H1 (cell line): Measurements from ENCODE around the gene ABCF3. TPM values are rescaled to one million over a fixed set of nuclear protein-coding genes. Genes with fewer than 3 reads are reported as not detected.

Experiments
- CTCF ChIA-PET: fragments of 300-600 bp; sonication (Branson Sonifier 250); formaldehyde crosslinking; loops from one replicate; lab custom pipeline; 2021; ENCODE audit not compliant: partially characterized antibody; lab: Charles Lee
- POLR2A ChIA-PET: fragments of 300-600 bp; sonication (Branson Sonifier 250); formaldehyde crosslinking; loops from one replicate; lab custom pipeline; 2021; ENCODE audit warnings: inconsistent platforms; ENCODE audit not compliant: partially characterized antibody; lab: Charles Lee
- DNase-seq, 2 experiments: peaks; one replicate each; pipeline versions ENCODE4 v3.0.0 to v3.0.0-alpha.2; 2010 to 2022; ENCODE audit warnings: low spot score in 2 of 2, low read depth in 1 of 2, mixed read lengths in 1 of 2
- FAIRE-seq: peaks from 2 replicates; lab custom pipeline; 2011; peaks lifted over from hg19 to GRCh38; lab: Jason Lieb, UNC
- H2AFZ ChIP-seq: 2 replicates; pipeline ENCODE4 v1.8.1; 2012; ENCODE audit warnings: low read length, inconsistent platforms
- H2AK5ac ChIP-seq: 2 replicates; pipeline ENCODE4 v1.6.1; 2013; ENCODE audit warnings: low read depth, low read length
- H2BK120ac ChIP-seq: replicated peaks from 2 replicates; pipeline ENCODE3; 2013; ENCODE audit warnings: low read depth, low read length, inconsistent platforms
- H2BK12ac ChIP-seq: 2 replicates; pipeline ENCODE4 v1.6.1; 2013; ENCODE audit warnings: low read depth, low read length
- H2BK15ac ChIP-seq: 2 replicates; pipeline ENCODE4 v1.6.1; 2013; ENCODE audit warnings: low read length
- H2BK20ac ChIP-seq: 2 replicates; pipeline ENCODE4 v1.6.1; 2013; ENCODE audit warnings: low read length
- H2BK5ac ChIP-seq: 2 replicates; pipeline ENCODE4 v1.6.1; 2013; ENCODE audit warnings: low read depth, low read length
- H3K14ac ChIP-seq: 2 replicates; pipeline ENCODE4 v1.6.1; 2013; ENCODE audit warnings: inconsistent platforms; ENCODE audit not compliant: insufficient read length
- H3K18ac ChIP-seq: 2 replicates; pipeline ENCODE4 v1.6.1; 2013; ENCODE audit warnings: low read length; ENCODE audit errors: extremely low read depth
- H3K23ac ChIP-seq: 2 replicates; pipeline ENCODE4 v1.6.1; 2013; ENCODE audit warnings: inconsistent platforms; ENCODE audit not compliant: insufficient read length
- H3K23me2 ChIP-seq: 2 replicates; pipeline ENCODE4 v1.6.1; 2013; ENCODE audit warnings: low read depth, low read length
- H3K27ac ChIP-seq: 2 replicates; pipeline ENCODE4 v1.6.1; 2011; ENCODE audit warnings: low read depth, low read length, inconsistent platforms
- H3K27me3 ChIP-seq, 4 experiments: replicated peaks in 1 of 4; 1 replicate in 1 of 4; 2 replicates in 3 of 4; pipeline versions ENCODE4 v1.6.1 to v1.8.1; 2011 to 2013; ENCODE audit warnings: low read length in 3 of 4, mild to moderate bottlenecking in 3 of 4, inconsistent platforms in 2 of 4, mixed read lengths in 2 of 4, moderate library complexity in 1 of 4; ENCODE audit not compliant: control insufficient read depth in 3 of 4, insufficient read depth in 3 of 4; ENCODE audit errors: extremely low read depth in 1 of 4
- H3K36me3 ChIP-seq, 4 experiments: 2 replicates each; pipeline versions ENCODE4 v1.6.1 to v1.8.1; 2011 to 2013; ENCODE audit warnings: mild to moderate bottlenecking in 4 of 4, low read length in 3 of 4, moderate library complexity in 2 of 4, control low read depth in 1 of 4, inconsistent platforms in 1 of 4; ENCODE audit not compliant: insufficient read depth in 4 of 4, control insufficient read depth in 2 of 4
- H3K4ac ChIP-seq: replicated peaks from 2 replicates; pipeline ENCODE3; 2013; ENCODE audit warnings: low read length, low read depth, mixed read lengths, inconsistent platforms; ENCODE audit not compliant: insufficient read length
- H3K4me1 ChIP-seq, 4 experiments: replicated peaks in 1 of 4; 1 replicate in 1 of 4; 2 replicates in 3 of 4; pipeline versions ENCODE4 v1.6.1 to v1.8.1; 2011 to 2013; ENCODE audit warnings: low read length in 3 of 4, inconsistent platforms in 2 of 4, mixed read lengths in 1 of 4; ENCODE audit not compliant: insufficient read depth in 4 of 4, control insufficient read depth in 3 of 4
- H3K4me2 ChIP-seq, 2 experiments: 2 replicates each; pipeline versions ENCODE4 v1.6.1 to v1.8.1; 2011 to 2013; ENCODE audit warnings: low read depth in 2 of 2, low read length in 2 of 2, control low read depth in 1 of 2, inconsistent platforms in 1 of 2, mild to moderate bottlenecking in 1 of 2; ENCODE audit not compliant: insufficient read depth in 1 of 2
- H3K4me3 ChIP-seq, 4 experiments: fragments of 200-600, 300-600 bp in 1 of 4; sonication (generic), shearing (Covaris generic), sonication (Bioruptor Twin) in 1 of 4; 2 replicates each; pipeline versions ENCODE4 v1.5.1 to v1.8.1; 2011 to 2016; ENCODE audit warnings: low read length in 4 of 4, low read depth in 3 of 4, control low read depth in 2 of 4, inconsistent platforms in 2 of 4, mild to moderate bottlenecking in 2 of 4, mixed read lengths in 1 of 4, moderate library complexity in 1 of 4; ENCODE audit not compliant: insufficient read depth in 2 of 4; ENCODE audit errors: extremely low read depth in 1 of 4
- H3K56ac ChIP-seq: replicated peaks from 2 replicates; pipeline ENCODE3; 2013; ENCODE audit warnings: low read depth, mild to moderate bottlenecking, mixed read lengths, low read length, inconsistent platforms; ENCODE audit not compliant: insufficient read length
- H3K79me1 ChIP-seq: 2 replicates; pipeline ENCODE4 v1.6.1; 2013; ENCODE audit warnings: low read depth, low read length, control low read depth
- H3K79me2 ChIP-seq, 2 experiments: 2 replicates each; pipeline versions ENCODE4 v1.6.1 to v1.8.1; 2012 to 2013; ENCODE audit warnings: low read length in 2 of 2, mild to moderate bottlenecking in 2 of 2, inconsistent platforms in 1 of 2; ENCODE audit not compliant: insufficient read depth in 2 of 2, control insufficient read depth in 1 of 2
- H3K9ac ChIP-seq, 4 experiments: replicated peaks in 1 of 4; 1 replicate in 1 of 4; 2 replicates in 3 of 4; pipeline versions ENCODE4 v1.6.1 to v1.8.1; 2011 to 2013; ENCODE audit warnings: low read depth in 3 of 4, low read length in 3 of 4, control low read depth in 2 of 4, mild to moderate bottlenecking in 2 of 4, moderate library complexity in 2 of 4, inconsistent platforms in 1 of 4; ENCODE audit errors: extremely low read depth in 1 of 4
- H3K9me3 ChIP-seq, 2 experiments: 2 replicates each; pipeline versions ENCODE4 v1.6.1 to v1.8.1; 2012 to 2013; ENCODE audit warnings: mild to moderate bottlenecking in 2 of 2, moderate library complexity in 2 of 2, control low read depth in 1 of 2, inconsistent platforms in 1 of 2, low read depth in 1 of 2, low read length in 1 of 2, mixed read lengths in 1 of 2; ENCODE audit not compliant: insufficient read depth in 2 of 2
- H4K20me1 ChIP-seq, 2 experiments: replicated peaks in 1 of 2; 2 replicates each; pipeline versions ENCODE3 to v1.8.1; 2011 to 2013; ENCODE audit warnings: inconsistent platforms in 2 of 2, low read length in 2 of 2, mild to moderate bottlenecking in 1 of 2; ENCODE audit not compliant: insufficient read depth in 2 of 2, control insufficient read depth in 1 of 2
- H4K5ac ChIP-seq: 2 replicates; pipeline ENCODE4 v1.6.1; 2013; ENCODE audit warnings: low read length, low read depth, mixed read lengths, inconsistent platforms; ENCODE audit not compliant: insufficient read length
- H4K8ac ChIP-seq: 2 replicates; pipeline ENCODE4 v1.8.0; 2013; ENCODE audit warnings: mild to moderate bottlenecking, moderate library complexity, low read length, inconsistent platforms; ENCODE audit not compliant: insufficient read depth; ENCODE audit errors: extremely low read depth
- H4K91ac ChIP-seq: replicated peaks from 2 replicates; pipeline ENCODE3; 2013; ENCODE audit warnings: low read length, mixed read lengths, inconsistent platforms; ENCODE audit not compliant: insufficient read length
- ATF2 ChIP-seq: IDR thresholded peaks from 2 replicates; pipeline ENCODE4 v1.6.1; 2012; ENCODE audit warnings: low read length, inconsistent platforms
- HDAC2 ChIP-seq, 2 experiments: fragments of 300-600 bp in 1 of 2; sonication (generic) in 1 of 2; IDR thresholded peaks; 2 replicates each; pipeline ENCODE4 v1.6.1; 2011 to 2012; ENCODE audit warnings: low read depth in 2 of 2, low read length in 2 of 2, mild to moderate bottlenecking in 2 of 2, moderate library complexity in 2 of 2, borderline replicate concordance in 1 of 2, inconsistent platforms in 1 of 2
- POLR2AphosphoS5 ChIP-seq: IDR thresholded peaks from 2 replicates; pipeline ENCODE4 v1.6.1; 2011; ENCODE audit warnings: low read depth, low read length
- POU5F1 ChIP-seq: IDR thresholded peaks from 2 replicates; pipeline ENCODE4 v1.6.1; 2011; ENCODE audit warnings: low read depth, mild to moderate bottlenecking, low read length, moderate library complexity
- RXRA ChIP-seq: IDR thresholded peaks from 2 replicates; pipeline ENCODE4 v1.6.1; 2011; ENCODE audit warnings: low read depth, mild to moderate bottlenecking, low read length, moderate library complexity; ENCODE audit not compliant: insufficient read depth
- TEAD4 ChIP-seq: IDR thresholded peaks from 2 replicates; pipeline ENCODE4 v1.6.1; 2012; ENCODE audit warnings: low read depth, low read length, inconsistent platforms, mixed read lengths
- ZNF274 ChIP-seq: IDR thresholded peaks from 2 replicates; pipeline ENCODE4 v1.7.0; 2012; ENCODE audit warnings: low read length, borderline replicate concordance; ENCODE audit errors: extremely low read depth
- WGBS, 2 experiments: shearing (Covaris generic) in 1 of 2; methylation state at CpG; one replicate each; pipeline versions ENCODE4 v1.1.6 to v1.1.7; 2013 to 2015; ENCODE audit warnings: low lambda C conversion rate in 2 of 2, mixed read lengths in 2 of 2, inconsistent platforms in 1 of 2, low coverage in 1 of 2, missing lambda C conversion rate in 1 of 2; ENCODE audit not compliant: insufficient replicate concordance in 2 of 2, insufficient coverage in 1 of 2, insufficient read length in 1 of 2; ENCODE audit errors: extremely low coverage in 1 of 2, missing lambda C conversion rate in 1 of 2; 5-methylcytosine and 5-hydroxymethylcytosine counted together
- polyA plus RNA-seq, 7 experiments: library from polyadenylated mRNA; depleted of rRNA in 3 of 7; stranded (reverse) in 5 of 7; unstranded in 2 of 7; fragments of >200 nt in 5 of 7; fragments of 200-250 nt in 2 of 7; gene quantifications; 1 replicate in 5 of 7; 2 replicates in 1 of 7; 4 replicates in 1 of 7; pipeline versions ENCODE4 v1.2.1 to v1.2.3, GENCODE V29; 2011 to 2013; ENCODE audit warnings: missing spikeins in 2 of 7, mixed read lengths in 2 of 7
- total RNA-seq: library from RNA; stranded (reverse); fragmentation: NEBNext Ultra II Directional; extraction: Animal tissue kit (Norgen Biotek cat#: 25700); gene quantifications from 2 replicates; pipeline ENCODE4 v1.2.1, GENCODE V29; 2021

Gene ABCF3
- total and polyA plus RNA-seq, 2 of the 8 experiments (the other 6 are each of a cell fraction or from before 2014, with no cell fraction given), result 51.6 to 57.8 TPM

GRCh38 chr3:184172681-184173373 is 13.2 kb upstream of the ABCF3 start:
- ChIA-PET CTCF (interaction anchor here (0.6 to 2.1 kb wide), 13 partner anchors 11 to 277 kb away, joined by 3 to 7 read pairs (median 3); partner anchors contain the start of gene EEF1AKMT4), POLR2A (interaction anchor here (0.8 to 5.3 kb wide), 14 partner anchors 8 to 87 kb away, joined by 3 to 26 read pairs (median 5); partner anchors contain the start of genes ABCF3, DVL3 and EIF2B5)
- no peak for FAIRE-seq

More at GRCh38 chr3:184172681-184173373, 13.2 kb upstream of the ABCF3 start:
- no peak overlapping the region for H3K18ac ChIP-seq
- H3K9me3 ChIP-seq, result no peaks in the 10 kb centered on the region
- no peak overlapping the region for H3K4me2 ChIP-seq
- H4K5ac ChIP-seq, result no peak overlapping the region
- peaks cover 0 to 26% of the 10 kb centered on the region in 2 experiments; a peak in 2 of 4 replicates for H3K79me2 ChIP-seq
- no peak overlapping the region for H3K9ac ChIP-seq
- no peak overlapping the region for H3K56ac ChIP-seq
- H3K4ac ChIP-seq, result no peak overlapping the region
- H4K91ac ChIP-seq, result no peak overlapping the region
- no peak overlapping the region for H2BK15ac ChIP-seq
- H2AK5ac ChIP-seq, result no peak overlapping the region
- peaks cover 5 to 26% (median 17%) of the 10 kb centered on the region in 4 experiments; a peak in 7 of 8 replicates for H3K36me3 ChIP-seq
- no peak overlapping the region for H3K27ac ChIP-seq
- 93% methylated on average over 5 of the region's 5 CpGs; no CpG with 5 or more reads in 1 of the 2 experiments for WGBS, 2 experiments
- no peak overlapping the region for H2AFZ ChIP-seq
- H2BK20ac ChIP-seq, result no peak overlapping the region
- peaks cover 0 to 20% (median 15%) of the 10 kb centered on the region in 4 experiments; a peak in 6 of 7 replicates for H3K4me1 ChIP-seq
- no peak overlapping the region for H2BK120ac ChIP-seq
- no peak for TF ChIP-seq HDAC2 (IDR thresholded peaks at IDR 0.05; ENCODE audit: borderline replicate concordance in 1 of 2, low read depth in 2 of 2, low read length in 2 of 2)
- no peak for TF ChIP-seq POLR2AphosphoS5
- no peak for TF ChIP-seq ATF2
- TF ChIP-seq TEAD4, result no peak
- no peak for TF ChIP-seq RXRA
- TF ChIP-seq ZNF274, result no peak
- no peak for TF ChIP-seq POU5F1
- TF ChIP-seq, all 59 proteins: peak for 0
- no peak overlapping the region for H3K14ac ChIP-seq
- H3K23me2 ChIP-seq, result peaks cover 8% of the 10 kb centered on the region
- H3K79me1 ChIP-seq, result peaks cover 8% of the 10 kb centered on the region
- no peaks in the 10 kb centered on the region for H3K27me3 ChIP-seq
- H4K20me1 ChIP-seq, result peaks cover 1 to 5% of the 10 kb centered on the region in 2 experiments
- H2BK12ac ChIP-seq, result no peak overlapping the region
- no peak for DNase-seq
- H3K4me3 ChIP-seq, result no peak overlapping the region
- H2BK5ac ChIP-seq, result no peak overlapping the region
- H3K23ac ChIP-seq, result no peak overlapping the region
- no peak overlapping the region for H4K8ac ChIP-seq
